EH (cell line): ENCODE results near the gene LIFR.
"Not testable (repeated sequence)": the region's sequence is repeated elsewhere in the genome, so short reads cannot be mapped to it uniquely, and the experiment has no call there.

Source experiments
- DNase-seq: peaks from one replicate; pipeline ENCODE4 v3.0.0-alpha.2; 2015; ENCODE audit warnings: low read depth

The LIFR gene, protein sequence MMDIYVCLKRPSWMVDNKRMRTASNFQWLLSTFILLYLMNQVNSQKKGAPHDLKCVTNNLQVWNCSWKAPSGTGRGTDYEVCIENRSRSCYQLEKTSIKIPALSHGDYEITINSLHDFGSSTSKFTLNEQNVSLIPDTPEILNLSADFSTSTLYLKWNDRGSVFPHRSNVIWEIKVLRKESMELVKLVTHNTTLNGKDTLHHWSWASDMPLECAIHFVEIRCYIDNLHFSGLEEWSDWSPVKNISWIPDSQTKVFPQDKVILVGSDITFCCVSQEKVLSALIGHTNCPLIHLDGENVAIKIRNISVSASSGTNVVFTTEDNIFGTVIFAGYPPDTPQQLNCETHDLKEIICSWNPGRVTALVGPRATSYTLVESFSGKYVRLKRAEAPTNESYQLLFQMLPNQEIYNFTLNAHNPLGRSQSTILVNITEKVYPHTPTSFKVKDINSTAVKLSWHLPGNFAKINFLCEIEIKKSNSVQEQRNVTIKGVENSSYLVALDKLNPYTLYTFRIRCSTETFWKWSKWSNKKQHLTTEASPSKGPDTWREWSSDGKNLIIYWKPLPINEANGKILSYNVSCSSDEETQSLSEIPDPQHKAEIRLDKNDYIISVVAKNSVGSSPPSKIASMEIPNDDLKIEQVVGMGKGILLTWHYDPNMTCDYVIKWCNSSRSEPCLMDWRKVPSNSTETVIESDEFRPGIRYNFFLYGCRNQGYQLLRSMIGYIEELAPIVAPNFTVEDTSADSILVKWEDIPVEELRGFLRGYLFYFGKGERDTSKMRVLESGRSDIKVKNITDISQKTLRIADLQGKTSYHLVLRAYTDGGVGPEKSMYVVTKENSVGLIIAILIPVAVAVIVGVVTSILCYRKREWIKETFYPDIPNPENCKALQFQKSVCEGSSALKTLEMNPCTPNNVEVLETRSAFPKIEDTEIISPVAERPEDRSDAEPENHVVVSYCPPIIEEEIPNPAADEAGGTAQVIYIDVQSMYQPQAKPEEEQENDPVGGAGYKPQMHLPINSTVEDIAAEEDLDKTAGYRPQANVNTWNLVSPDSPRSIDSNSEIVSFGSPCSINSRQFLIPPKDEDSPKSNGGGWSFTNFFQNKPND

GRCh38 chr5:38556599-38557307 lies at the start of gene LIFR:
TSS of gene LIFR (minus strand) at chr5:38556646. CDS start at chr5:38530647, 25,999 bp downstream.
- DNase-seq, result peak; percentile 85

GRCh38 chr5:38605610-38606009 lies 49.2 kb upstream of the LIFR start:
- DNase-seq, result no peak

DNA sequence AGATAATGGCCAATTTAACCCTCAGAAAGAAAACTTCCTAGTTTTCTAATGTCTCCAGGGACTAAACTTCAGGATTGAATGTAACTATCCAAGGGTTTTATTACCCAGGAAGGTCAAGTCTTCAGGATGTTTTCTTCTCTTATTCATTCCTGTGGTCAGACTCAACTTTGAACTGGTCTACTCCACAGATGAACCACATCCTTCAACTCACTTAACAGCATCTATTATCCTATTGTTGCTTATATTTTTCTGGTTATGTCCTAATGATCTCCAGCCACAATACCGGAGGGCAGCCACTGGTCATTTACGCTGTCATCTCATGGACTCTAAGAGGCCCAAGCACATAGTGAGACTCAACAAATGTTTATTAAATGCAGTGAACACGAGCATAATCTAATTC lies 47.2 kb upstream of the LIFR start:
- DNase-seq, result peak; percentile 77

DNA sequence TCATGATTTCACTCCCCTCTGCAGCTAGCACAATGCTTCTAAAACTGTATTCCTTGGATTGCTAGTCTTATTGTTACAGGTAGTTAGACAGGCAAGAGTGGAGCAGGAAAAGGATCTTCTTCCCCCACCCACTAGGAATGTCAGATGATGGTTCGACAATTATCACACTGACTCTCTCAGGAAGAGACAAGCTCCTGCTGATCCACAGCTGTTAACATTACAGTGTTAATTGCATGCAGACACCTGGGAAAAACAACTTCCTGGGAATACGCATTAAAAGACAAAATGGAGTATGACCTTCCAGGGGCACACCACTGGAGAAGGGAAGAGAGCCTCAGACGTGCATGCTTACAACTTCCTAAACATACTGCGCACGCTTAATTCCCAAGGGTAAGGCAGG lies 46.2 kb upstream of the LIFR start:
- DNase-seq, result no peak

DNA sequence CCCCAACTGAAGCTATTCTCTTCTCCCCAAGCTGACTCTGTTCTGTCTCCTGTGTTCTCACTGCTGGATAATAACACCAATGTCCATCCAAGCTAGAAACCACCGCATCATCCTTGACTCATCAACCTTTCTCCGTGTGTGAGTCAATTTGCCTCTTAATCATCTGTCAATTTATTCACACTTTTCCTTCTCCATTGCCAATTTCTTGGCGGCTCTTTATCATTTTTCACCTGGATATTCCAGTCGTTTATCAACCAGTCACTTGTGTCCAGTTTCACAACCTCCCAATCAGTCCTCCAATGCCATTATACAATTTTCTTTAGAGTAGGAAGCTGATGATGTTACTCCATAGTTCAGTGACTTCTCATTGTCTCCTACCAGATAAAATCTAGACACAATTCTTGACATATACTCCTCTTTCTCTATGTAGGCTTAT lies 45.4 kb upstream of the LIFR start:
- peak; percentile 58 for DNase-seq

GRCh38 chr5:38601133-38601862 lies 44.9 kb upstream of the LIFR start:
- DNase-seq, result peak; percentile 46

DNA sequence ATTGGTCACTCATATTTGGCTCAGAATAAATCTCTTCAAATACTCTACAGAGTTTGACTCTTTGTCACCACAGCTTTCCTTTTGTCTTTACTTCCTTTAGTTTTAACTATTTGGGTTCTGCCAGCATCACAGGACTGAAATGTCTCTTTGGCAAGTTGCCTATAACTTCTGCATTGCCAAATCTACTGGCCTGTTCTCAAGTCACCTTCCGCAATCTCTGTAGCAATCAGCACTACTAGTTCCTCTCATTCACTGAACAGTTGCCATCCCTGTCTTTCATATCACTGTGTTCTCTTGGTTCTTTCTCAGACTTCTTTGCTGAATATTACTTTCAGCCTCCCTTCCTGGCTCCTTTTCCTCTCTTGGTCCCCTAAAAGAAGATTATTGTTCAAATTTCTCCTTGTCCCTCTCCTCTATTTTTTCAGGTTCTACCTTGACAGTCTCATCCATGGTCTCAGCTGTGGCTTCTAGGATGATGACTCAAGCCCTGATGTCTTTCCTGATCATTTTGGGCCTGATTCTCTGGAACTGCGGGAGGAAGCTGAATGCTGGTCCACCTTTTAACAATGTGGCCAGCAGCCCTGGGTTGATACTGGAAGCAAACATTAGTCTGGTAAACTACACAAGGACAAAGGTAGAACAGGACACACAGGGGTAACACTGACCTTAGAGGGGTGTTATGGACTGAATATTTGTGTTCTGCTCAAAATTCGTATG lies 44.0 kb upstream of the LIFR start:
- DNase-seq, result peak; percentile 40

- not testable (repeated sequence) for DNase-seq
These were observed 43.3 kb upstream of the LIFR start for GRCh38 chr5:38599751-38600150.

GRCh38 chr5:38598994-38599617 lies 42.7 kb upstream of the LIFR start:
- DNase-seq, result peak; percentile 84

DNA sequence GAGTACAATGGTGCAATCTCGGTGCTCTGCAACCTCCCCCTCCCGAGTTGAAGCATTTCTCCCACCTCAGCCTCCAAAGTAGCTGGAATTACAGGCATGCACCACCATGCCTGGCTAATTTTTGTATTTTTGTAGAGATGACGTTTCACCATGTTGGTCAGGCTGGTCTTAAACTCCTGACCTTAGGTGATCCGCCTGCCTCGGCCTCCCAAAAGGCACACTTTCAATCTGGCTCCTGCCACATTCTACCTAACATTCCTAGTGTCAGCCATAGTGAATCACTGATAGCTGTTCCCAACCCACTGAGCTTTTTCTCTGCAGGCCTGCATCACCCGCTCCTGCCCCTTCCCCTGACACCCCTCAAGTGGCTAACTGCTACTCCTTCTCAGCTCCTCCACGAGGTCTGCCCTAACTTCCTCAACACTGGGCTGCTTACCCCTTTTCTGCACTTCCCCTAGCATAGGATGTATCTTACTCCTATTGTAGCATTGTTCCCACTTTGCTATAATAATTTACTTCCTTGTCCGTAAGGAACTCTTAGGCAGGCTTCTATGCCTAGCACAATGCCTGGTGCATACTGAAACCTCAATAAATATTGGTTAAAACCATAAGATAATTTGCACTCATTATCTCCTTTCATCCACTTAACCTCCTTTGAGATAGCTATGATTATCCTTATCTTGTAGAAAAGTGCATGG lies 42.0 kb upstream of the LIFR start:
- no peak for DNase-seq

GRCh38 chr5:38596981-38597380 lies 40.5 kb upstream of the LIFR start:
- DNase-seq, result no peak

GRCh38 chr5:38595132-38595745 lies 38.8 kb upstream of the LIFR start:
- peak; percentile 97 for DNase-seq

DNA sequence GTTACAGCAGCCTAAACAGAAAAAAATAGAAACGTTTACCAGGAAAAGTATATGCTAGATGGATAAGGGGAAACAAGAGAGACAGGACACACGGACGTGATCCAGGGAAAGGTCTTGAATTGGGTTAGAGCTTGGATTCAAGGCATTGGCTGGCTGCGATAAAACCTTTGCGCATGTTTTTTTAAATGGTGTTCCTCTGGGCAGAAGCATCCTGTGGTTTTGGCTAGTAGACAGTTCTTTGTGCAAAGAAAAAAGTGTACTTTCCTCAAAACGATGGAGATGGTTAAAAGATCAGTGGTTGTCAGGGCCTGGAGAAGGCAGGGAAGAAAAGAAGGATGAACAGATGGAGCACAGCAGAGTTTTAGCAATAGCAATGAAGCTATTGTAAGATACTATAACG lies 37.5 kb upstream of the LIFR start:
- peak; percentile 3 for DNase-seq

DNA sequence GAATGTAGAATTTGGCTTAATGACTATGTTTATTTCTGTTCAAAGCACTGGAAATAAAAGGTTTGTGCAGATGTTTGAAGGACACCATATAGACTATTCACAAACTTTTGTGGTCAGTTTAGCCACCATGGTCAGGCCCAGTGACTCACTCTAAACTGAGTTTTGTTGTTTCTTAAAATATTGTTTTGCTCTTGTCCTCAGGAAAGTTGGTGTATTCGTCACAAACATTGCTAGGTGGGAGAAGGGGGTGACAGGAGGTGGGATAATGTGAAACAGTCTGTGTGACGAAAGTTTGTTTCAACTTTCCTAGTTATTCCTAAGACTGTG lies 35.0 kb upstream of the LIFR start:
- peak; percentile 27 for DNase-seq

DNA sequence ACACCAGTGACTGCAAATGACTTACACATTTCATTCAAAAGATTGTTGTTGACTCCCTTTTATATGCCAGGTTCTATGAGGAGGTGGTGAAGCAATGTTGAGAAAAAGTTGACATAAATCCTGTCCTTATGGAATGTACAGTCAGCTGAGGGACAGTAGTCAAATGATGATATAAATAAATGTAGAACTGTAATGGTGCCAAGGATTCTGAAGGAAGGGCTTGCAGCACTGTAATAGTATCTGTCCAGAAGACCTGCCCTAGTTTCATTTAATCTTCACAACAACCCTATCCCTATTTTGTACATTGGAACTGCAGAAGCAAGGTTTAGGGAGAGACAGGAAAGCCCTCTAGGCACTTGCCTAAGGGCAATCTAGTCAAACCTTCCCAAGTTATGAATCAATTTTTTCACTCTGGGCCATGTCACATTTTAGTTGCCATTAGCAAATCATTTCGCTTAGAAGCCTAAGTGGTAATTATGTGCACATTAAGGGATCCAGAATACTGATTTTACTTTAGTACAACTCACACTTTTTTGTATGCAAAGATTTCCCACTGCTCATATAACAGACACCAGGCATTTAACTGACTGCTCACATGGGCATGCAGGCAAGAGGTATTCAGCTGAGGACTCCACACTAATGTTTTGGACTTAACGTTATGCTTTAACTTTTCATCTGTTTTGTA lies 34.5 kb upstream of the LIFR start:
- peak; percentile 21 for DNase-seq

DNA sequence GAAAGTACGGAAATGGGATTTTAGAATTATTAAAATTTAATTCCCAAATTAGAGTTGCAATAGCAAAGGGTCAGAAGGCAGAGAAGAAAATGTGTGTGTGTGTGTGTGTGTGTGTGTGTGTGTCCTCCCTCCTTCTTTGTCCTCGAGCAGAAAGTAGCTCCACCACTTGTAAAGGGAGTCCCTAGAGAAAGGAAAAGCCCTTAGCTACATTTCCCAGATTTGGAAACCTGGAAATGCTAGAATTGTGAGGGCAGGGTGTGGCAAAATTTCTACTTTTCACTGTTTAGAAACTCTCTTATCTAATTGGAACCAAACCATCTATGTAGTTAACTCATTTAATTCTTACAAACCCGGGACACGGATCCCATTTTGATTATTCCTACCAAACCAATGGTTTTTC lies 33.2 kb upstream of the LIFR start:
- DNase-seq, result no peak

- no peak for DNase-seq
These were observed 29.4 kb upstream of the LIFR start for GRCh38 chr5:38585816-38586215.

DNA sequence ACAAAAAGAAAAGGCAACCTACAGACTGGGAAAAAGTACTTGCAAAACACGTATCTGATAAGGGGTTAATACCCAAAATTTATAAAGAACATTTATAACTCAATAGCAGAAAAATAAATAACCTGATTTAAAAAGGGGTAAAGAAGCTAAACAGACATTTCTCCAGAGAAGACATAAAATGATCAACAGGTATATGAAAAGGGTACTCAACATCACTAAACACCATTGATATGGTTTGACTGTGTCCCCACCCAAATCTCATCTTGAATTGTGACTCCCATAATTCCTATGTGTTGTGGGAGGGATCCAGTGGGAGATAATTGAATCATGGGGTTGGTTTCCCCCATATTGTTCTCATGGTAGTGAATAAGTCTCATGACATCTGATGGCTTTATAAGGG lies 27.1 kb upstream of the LIFR start:
- no peak for DNase-seq

- DNase-seq, result no peak
These were observed 26.5 kb upstream of the LIFR start for GRCh38 chr5:38582975-38583319.
